Body of pancreas (tissue), 4 donors: ENCODE results near the gene RUNX2. TPM values are rescaled to one million over a fixed set of nuclear protein-coding genes. Genes with fewer than 3 reads are reported as not detected.

Experiments
- ATAC-seq: fragments of 150-250 bp; one replicate; pipeline ENCODE4 v1.9.1; 2016
- DNase-seq, 4 donors: peaks; one replicate each; pipeline ENCODE4 v3.0.0-alpha.2; 2019
- H3K27ac ChIP-seq, 4 donors: fragments of 200-600 bp; sonication (generic); 1 replicate in 3 of 4; 2 replicates in 1 of 4; pipeline versions ENCODE4 v1.5.1 to v1.6.1; 2016 to 2019; ENCODE audit warnings: mild to moderate bottlenecking in 1 of 4, mixed read lengths in 1 of 4, moderate library complexity in 1 of 4
- H3K27me3 ChIP-seq, 2 donors: fragments of 200-600 bp; sonication (generic); one replicate each; pipeline ENCODE4 v1.6.0; 2016; ENCODE audit warnings: mild to moderate bottlenecking in 1 of 2
- H3K36me3 ChIP-seq, 2 donors: fragments of 200-600 bp; sonication (generic); replicated peaks in 1 of 2; 2 replicates each; pipeline ENCODE4 v1.5.1; 2016; ENCODE audit warnings: low read depth in 2 of 2; ENCODE audit not compliant: insufficient read depth in 1 of 2
- H3K4me1 ChIP-seq: fragments of 200-600 bp; sonication (generic); one replicate; pipeline ENCODE4 v1.6.0; 2016
- H3K4me3 ChIP-seq, 2 donors: fragments of 200-600 bp; sonication (generic); 1 replicate in 1 of 2; 2 replicates in 1 of 2; pipeline ENCODE4 v1.5.1; 2016 to 2019
- H3K9me3 ChIP-seq, 3 donors: fragments of 200-600 bp; sonication (generic); 1 replicate in 2 of 3; 2 replicates in 1 of 3; pipeline ENCODE4 v1.5.1; 2016
- CTCF ChIP-seq, 7 experiments: fragments of 450-650 bp in 4 of 7; fragments of 200-600 bp in 3 of 7; sonication (generic) in 3 of 7; IDR thresholded peaks; one replicate each; pipeline ENCODE4 v1.5.1; 2016 to 2019; ENCODE audit warnings: antibody characterized with exemption in 7 of 7
- POLR2A ChIP-seq, 3 donors: fragments of 450-650 bp; IDR thresholded peaks; one replicate each; pipeline ENCODE4 v1.6.1; 2016; ENCODE audit warnings: antibody characterized with exemption in 3 of 3, mild to moderate bottlenecking in 2 of 3
- WGBS, 2 donors: methylation state at CpG; one replicate each; pipeline ENCODE4 v1.1.5; 2017; 5-methylcytosine and 5-hydroxymethylcytosine counted together
- intact Hi-C: fragments of 100-400 bp; cut with DNase I; formaldehyde crosslinking; loops from one replicate; pipeline ENCODE4 v1.15.1; 2023
- total RNA-seq, 2 donors: library from RNA; depleted of rRNA; stranded (reverse); fragments of >200 nt; gene quantifications; one replicate each; pipeline ENCODE4 v1.1.0, GENCODE V29; 2016

Gene RUNX2
- total RNA-seq, 2 donors from 2014 or later = 0.33 to 1.0 TPM

- DNase-seq (peak in 2 of 4 donors; percentile 7 to 19), ATAC-seq (peak; percentile 22)
- 1 to 2% methylated on average over 18 to 62 of the region's 62 CpGs for WGBS, 2 donors
- peaks cover 46% of the 10 kb centered on the region for H3K4me1 ChIP-seq
- peaks cover 5 to 41% of the 10 kb centered on the region in 2 donors for H3K27me3 ChIP-seq
- intact Hi-C loops = no loop called here
- TF ChIP-seq POLR2A (IDR thresholded peaks at IDR 0.05) (peak in 1 of 3 donors; percentile 23), CTCF (IDR thresholded peaks at IDR 0.05) (no peak)
- H3K36me3 ChIP-seq = no peaks in the 10 kb centered on the region
- H3K9me3 ChIP-seq = no peaks in the 10 kb centered on the region
- peak overlapping the region in 3 of 4 donors; percentile 10 to 62 (median 24) for H3K27ac ChIP-seq
- peak overlapping the region; percentile 1 to 23 for H3K4me3 ChIP-seq
Measured at GRCh38 chr6:45423111-45423823, 95.1 kb downstream of the RUNX2 start.

GRCh38 chr6:45423824-45424450, 95.8 kb downstream of the RUNX2 start:
- Histone ChIP-seq H3K4me1 (peaks cover 46% of the 10 kb centered on the region), H3K4me3 (peak overlapping the region in 1 of 2 donors; percentile 23), H3K27me3 (peaks cover 5 to 41% of the 10 kb centered on the region in 2 donors), H3K27ac (peak overlapping the region in 2 of 4 donors; percentile 10 to 62), H3K36me3 (no peaks in the 10 kb centered on the region), H3K9me3 (no peaks in the 10 kb centered on the region)
- TF ChIP-seq POLR2A (IDR thresholded peaks at IDR 0.05) (no peak), CTCF (IDR thresholded peaks at IDR 0.05) (no peak)
- intact Hi-C loops = no loop called here
- WGBS, 2 donors = 14 to 15% methylated on average over 24 to 38 of the region's 38 CpGs
- peak in 2 of 4 donors; percentile 6 to 26 for DNase-seq
- peak; percentile 5 for ATAC-seq

- H3K27me3 ChIP-seq = peaks cover 5 to 37% of the 10 kb centered on the region in 2 donors
- no peaks in the 10 kb centered on the region for H3K9me3 ChIP-seq
- no peak for ATAC-seq
- WGBS, 2 donors = 63 to 76% methylated on average over 6 of the region's 6 CpGs
- H3K27ac ChIP-seq = peak overlapping the region in 1 of 4 donors; percentile 62
- peaks cover 44% of the 10 kb centered on the region for H3K4me1 ChIP-seq
- intact Hi-C loops = no loop called here
- no peak for DNase-seq
- H3K36me3 ChIP-seq = no peaks in the 10 kb centered on the region
- H3K4me3 ChIP-seq = no peak overlapping the region
- no peak for TF ChIP-seq POLR2A (IDR thresholded peaks at IDR 0.05)
- no peak for TF ChIP-seq CTCF (IDR thresholded peaks at IDR 0.05)
Measured at GRCh38 chr6:45424451-45424861, 96.3 kb downstream of the RUNX2 start.

GRCh38 chr6:45426251-45426650, 98.1 kb downstream of the RUNX2 start:
- no peaks in the 10 kb centered on the region for H3K9me3 ChIP-seq
- no peak overlapping the region for H3K27ac ChIP-seq
- peaks cover 5 to 21% of the 10 kb centered on the region in 2 donors for H3K27me3 ChIP-seq
- DNase-seq (no peak), ATAC-seq (no peak)
- WGBS, 2 donors = 85 to 88% methylated on average over 4 of the region's 4 CpGs
- intact Hi-C loops = no loop called here
- H3K36me3 ChIP-seq = no peaks in the 10 kb centered on the region
- no peak for TF ChIP-seq CTCF (IDR thresholded peaks at IDR 0.05)
- no peak for TF ChIP-seq POLR2A (IDR thresholded peaks at IDR 0.05)
- H3K4me3 ChIP-seq = no peak overlapping the region
- peaks cover 26% of the 10 kb centered on the region for H3K4me1 ChIP-seq
